Stimulated activated CD8-positive, alpha-beta memory T cell treated with anti-CD3 and anti-CD28 coated beads, Interleukin-12 subunit alpha, Interleukin-12 subunit beta, amount 100 ng/mL, for 24 hours (primary cell): Measurements from ENCODE around the gene NR6A1.

Source experiments
- DNase-seq: peaks from one replicate; pipeline ENCODE4 v3.0.0-alpha.2; 2020; ENCODE audit errors: extremely low read depth

NR6A1 gene

DNA sequence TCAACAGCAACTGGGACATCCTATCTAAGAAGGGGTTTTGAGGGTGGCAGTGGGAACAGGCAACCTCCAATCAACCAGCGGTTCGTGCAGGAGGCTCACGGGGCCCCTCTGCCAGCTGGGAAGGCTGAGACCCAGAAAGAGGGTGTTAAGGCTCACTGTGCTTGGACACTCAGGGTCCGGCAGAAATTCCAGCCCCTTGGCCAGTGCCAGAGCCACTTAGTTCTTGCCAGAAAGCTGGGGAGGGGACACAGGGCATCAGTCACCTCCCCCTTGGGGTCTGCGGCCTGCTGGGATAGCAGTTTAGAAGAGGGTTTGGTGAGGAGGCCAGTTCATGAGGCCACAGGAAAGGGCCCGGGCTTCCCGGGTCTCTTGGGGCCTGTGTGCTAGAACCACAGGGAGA lies 300.4 kb downstream of the NR6A1 start:
- no peak for DNase-seq

DNA sequence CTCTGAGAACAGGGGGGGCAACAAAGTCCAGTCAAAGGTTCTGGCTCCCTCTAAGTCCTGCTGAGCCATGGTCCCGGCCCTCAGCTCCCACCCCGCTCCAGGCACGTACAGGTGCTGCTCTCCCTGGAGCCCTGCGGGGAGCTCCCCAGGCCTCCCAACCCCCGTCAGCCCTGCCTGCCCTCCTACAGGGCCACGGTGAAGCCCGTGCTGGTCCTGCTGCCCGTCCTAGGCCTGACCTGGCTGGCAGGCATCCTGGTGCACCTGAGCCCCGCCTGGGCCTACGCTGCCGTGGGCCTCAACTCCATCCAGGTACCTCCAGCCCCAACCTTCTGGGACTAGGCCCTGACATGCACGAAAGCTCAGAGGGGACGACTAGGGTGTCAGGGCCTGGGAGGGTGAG lies 300.8 kb downstream of the NR6A1 start:
- no peak for DNase-seq

DNA sequence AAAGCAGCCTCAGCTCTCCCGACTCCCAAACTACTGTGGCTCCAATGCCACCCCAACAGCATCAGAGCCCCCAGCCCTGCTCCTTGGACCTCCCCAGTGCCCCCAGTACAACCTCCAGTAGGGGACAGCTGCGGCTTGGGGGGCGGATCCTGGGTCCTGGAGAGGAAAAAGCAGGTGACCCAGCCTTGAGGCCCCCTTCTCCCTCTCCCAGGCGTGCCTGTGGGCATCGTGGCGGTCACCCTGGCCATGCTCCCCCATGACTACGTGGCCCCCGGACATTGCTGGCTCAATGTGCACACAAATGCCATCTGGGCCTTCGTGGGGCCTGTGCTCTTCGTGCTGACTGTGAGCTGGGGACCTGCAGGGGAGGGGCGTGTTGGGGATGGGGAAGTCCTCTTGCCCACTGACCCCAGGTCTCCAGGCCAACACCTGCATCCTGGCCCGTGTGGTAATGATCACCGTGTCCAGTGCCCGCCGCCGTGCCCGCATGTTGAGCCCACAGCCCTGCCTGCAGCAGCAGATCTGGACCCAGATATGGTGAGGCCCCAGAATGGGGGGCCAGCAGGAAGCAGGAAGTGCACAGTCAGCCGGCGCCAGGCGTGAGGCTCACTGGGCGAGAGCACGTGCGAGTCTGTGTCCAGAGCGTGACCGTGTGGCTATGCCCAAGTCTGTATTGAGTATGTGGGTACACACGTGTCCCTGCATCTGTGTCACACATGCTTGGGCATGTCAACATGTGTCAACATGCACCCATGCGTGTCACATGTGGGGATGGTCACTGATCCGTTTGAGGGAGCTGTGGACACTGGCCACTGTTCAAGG lies 301.9 kb downstream of the NR6A1 start:
- no peak for DNase-seq

DNA sequence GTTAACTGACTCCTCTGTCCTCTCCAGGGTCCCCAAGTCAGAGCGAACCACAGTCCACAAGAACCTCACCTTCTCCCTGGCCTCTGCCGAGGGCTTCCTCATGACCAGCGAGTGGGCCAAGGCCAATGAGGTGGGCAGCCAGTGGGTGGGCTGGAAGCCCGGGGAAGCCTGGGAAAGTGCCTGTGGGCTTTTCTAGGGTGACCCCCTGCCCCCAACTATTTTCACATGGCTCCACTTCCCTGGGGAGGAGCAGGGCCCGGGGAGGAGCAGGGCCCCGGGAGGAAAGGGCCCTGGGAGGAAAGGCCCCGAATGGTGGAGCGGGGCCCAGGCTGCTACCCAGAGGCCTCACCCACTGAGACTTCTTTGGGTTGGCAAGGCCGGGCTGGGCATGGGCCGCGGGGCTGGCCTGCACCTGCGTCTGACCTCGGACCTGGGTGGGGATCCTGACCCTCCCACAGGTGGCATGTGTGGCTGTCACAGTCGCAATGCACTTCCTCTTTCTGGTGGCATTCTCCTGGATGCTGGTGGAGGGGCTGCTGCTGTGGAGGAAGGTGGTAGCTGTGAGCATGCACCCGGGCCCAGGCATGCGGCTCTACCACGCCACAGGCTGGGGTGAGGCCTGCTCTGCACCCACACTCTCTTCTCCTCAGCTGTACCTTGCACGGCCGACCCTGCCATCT lies 302.9 kb downstream of the NR6A1 start:
- no peak for DNase-seq

DNA sequence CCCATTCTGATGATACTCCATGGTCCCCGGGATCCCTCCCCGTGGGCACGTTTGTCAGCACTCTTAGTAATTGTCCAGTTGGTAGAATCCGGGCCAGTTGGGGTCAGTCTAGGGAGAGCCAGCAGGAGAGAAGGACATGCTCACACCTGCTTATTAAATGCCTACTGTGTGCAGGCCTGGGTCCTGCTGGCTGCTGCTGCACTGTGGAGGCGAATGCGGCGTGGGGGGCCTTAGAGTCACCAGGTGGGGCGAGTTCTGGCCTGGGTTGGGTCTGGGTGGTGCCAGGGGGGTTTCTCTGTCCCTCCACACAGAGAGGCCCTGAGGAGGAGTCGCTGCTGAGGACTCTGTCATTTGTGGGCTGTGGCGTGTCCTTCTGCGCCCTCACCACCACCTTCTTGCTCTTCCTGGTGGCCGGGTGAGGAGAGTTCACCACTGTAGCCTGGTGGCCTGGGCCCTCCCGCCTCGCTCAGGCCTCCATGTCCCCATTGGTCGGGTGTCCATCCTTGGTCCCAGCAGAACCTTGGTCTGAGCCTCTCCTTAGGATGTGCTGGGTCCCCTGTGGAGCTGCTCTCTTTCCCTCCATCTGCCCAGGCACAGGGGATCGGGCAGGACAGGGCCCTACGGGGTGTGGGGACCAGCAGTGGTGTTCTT lies 303.6 kb downstream of the NR6A1 start:
- no peak for DNase-seq
